Measurements from ENCODE around the gene LZTS2.

DNA sequence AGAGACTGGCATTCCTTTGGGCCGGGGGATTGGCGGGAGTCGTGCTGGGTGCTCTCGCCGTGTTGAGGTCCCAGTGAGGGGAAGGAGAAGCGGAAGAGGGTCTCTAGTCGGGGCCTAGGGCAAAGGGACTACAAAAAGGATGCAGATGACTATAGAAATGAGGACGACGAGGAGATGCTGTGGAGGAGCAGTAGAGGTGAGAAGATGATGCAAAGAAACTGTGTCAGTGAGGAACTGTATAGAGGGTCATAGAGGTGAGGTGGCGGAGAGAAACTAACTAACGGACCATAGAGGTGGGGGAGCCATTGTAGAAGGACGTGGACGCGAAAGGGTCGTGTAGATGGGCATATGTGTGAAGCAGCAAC is 11.9 kb upstream of the LZTS2 start:
- no peak for TF ChIP-seq EP300 (IDR thresholded peaks at IDR 0.05; ENCODE audit: borderline replicate concordance in 1 of 2, low read depth in 1 of 2, low read length in 1 of 2)
- TF ChIP-seq TAF1 (IDR thresholded peaks at IDR 0.05; ENCODE audit: borderline replicate concordance, low read depth, low read length) = no peak
- TF ChIP-seq, protein P1, sequence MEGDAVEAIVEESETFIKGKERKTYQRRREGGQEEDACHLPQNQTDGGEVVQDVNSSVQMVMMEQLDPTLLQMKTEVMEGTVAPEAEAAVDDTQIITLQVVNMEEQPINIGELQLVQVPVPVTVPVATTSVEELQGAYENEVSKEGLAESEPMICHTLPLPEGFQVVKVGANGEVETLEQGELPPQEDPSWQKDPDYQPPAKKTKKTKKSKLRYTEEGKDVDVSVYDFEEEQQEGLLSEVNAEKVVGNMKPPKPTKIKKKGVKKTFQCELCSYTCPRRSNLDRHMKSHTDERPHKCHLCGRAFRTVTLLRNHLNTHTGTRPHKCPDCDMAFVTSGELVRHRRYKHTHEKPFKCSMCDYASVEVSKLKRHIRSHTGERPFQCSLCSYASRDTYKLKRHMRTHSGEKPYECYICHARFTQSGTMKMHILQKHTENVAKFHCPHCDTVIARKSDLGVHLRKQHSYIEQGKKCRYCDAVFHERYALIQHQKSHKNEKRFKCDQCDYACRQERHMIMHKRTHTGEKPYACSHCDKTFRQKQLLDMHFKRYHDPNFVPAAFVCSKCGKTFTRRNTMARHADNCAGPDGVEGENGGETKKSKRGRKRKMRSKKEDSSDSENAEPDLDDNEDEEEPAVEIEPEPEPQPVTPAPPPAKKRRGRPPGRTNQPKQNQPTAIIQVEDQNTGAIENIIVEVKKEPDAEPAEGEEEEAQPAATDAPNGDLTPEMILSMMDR (IDR thresholded peaks at IDR 0.05) = no peak
- TF ChIP-seq RXRA (IDR thresholded peaks at IDR 0.05; ENCODE audit: borderline replicate concordance, low read depth) = no peak
- no peak for TF ChIP-seq NFIC (IDR thresholded peaks at IDR 0.05; ENCODE audit: borderline replicate concordance)

Measured in SK-N-SH (cell line).